HEK293 (cell line): ENCODE data around the gene LRBA.

Source experiments
- CTCF ChIA-PET: fragments of 350-600 bp; formaldehyde crosslinking; extraction: SDS; loops from one replicate; lab custom pipeline; 2021; ENCODE audit warnings: antibody characterized with exemption; lab: Yijun Ruan, JAX
- POLR2A ChIA-PET: fragments of 300-600 bp; formaldehyde crosslinking; extraction: SDS; loops from one replicate; lab custom pipeline; 2020; ENCODE audit warnings: antibody characterized with exemption, inconsistent platforms; lab: Yijun Ruan, JAX
- H3K27ac ChIP-seq: fragments of 200-500 bp; sonication (Bioruptor generic); 2 replicates; pipeline ENCODE4 v1.5.1; 2014; ENCODE audit warnings: low read depth, low read length, control low read depth, inconsistent platforms; ENCODE audit errors: extremely low read depth
- H3K36me3 ChIP-seq, 2 experiments: fragments of 200-500 bp in 1 of 2; sonication (Bioruptor generic) in 1 of 2; 1 replicate in 1 of 2; 2 replicates in 1 of 2; pipeline ENCODE4 v1.5.1; 2014 to 2017; ENCODE audit warnings: inconsistent platforms in 2 of 2, low read length in 2 of 2; ENCODE audit not compliant: control insufficient read depth in 2 of 2, insufficient read depth in 1 of 2
- H3K4me1 ChIP-seq: fragments of 200-500 bp; sonication (Bioruptor generic); 2 replicates; pipeline ENCODE4 v1.5.1; 2014; ENCODE audit warnings: mild to moderate bottlenecking, low read length, inconsistent platforms; ENCODE audit not compliant: control insufficient read depth, insufficient read depth
- H3K4me3 ChIP-seq: 2 replicates; pipeline ENCODE4 v1.5.1; 2011; ENCODE audit warnings: low read depth, mild to moderate bottlenecking, control low read depth, low read length, moderate library complexity
- H3K9me3 ChIP-seq: fragments of 200-500 bp; sonication (Bioruptor generic); 2 replicates; pipeline ENCODE4 v1.5.1; 2014; ENCODE audit warnings: low read depth, low read length, inconsistent platforms; ENCODE audit not compliant: control insufficient read depth, insufficient read depth
- BCL11A ChIP-seq: fragments of 450-650 bp; formaldehyde crosslinking; IDR thresholded peaks from 2 replicates; pipeline ENCODE4 v1.5.1; 2016; ENCODE audit warnings: low read depth, missing biosample characterization, missing genetic modification characterization
- FEZF1 ChIP-seq: fragments of 450-650 bp; formaldehyde crosslinking; IDR thresholded peaks from 2 replicates; pipeline ENCODE4 v1.5.1; 2016; ENCODE audit warnings: missing biosample characterization, missing genetic modification characterization
- HOXA7 ChIP-seq: sonication (generic); formaldehyde crosslinking; IDR thresholded peaks from 2 replicates; pipeline ENCODE4 v1.8.1; 2022; ENCODE audit warnings: missing genetic modification reagents, borderline replicate concordance
- KLF9 ChIP-seq: fragments of 450-650 bp; formaldehyde crosslinking; IDR thresholded peaks from 2 replicates; pipeline ENCODE4 v1.5.1; 2016; ENCODE audit warnings: missing biosample characterization, missing genetic modification characterization, low read depth
- SALL2 ChIP-seq: fragments of 450-650 bp; formaldehyde crosslinking; IDR thresholded peaks from 2 replicates; pipeline ENCODE4 v1.5.0; 2017; ENCODE audit warnings: missing biosample characterization, mild to moderate bottlenecking, missing genetic modification characterization, borderline replicate concordance
- SCRT1 ChIP-seq: fragments of 450-650 bp; formaldehyde crosslinking; IDR thresholded peaks from 2 replicates; pipeline ENCODE4 v1.5.1; 2016; ENCODE audit warnings: missing biosample characterization, missing genetic modification characterization, borderline replicate concordance
- SP3 ChIP-seq: fragments of 450-650 bp; formaldehyde crosslinking; IDR thresholded peaks from 2 replicates; pipeline ENCODE4 v1.5.1; 2016; ENCODE audit warnings: missing biosample characterization, missing genetic modification characterization
- YY1 ChIP-seq: fragments of 450-650 bp; formaldehyde crosslinking; IDR thresholded peaks from 2 replicates; pipeline ENCODE4 v1.5.1; 2018; ENCODE audit warnings: missing biosample characterization, missing genetic modification characterization
- ZBTB21 ChIP-seq: fragments of 450-650 bp; formaldehyde crosslinking; IDR thresholded peaks from 2 replicates; pipeline ENCODE4 v1.5.1; 2017; ENCODE audit warnings: missing biosample characterization, missing genetic modification characterization
- ZNF114 ChIP-seq: fragments of 450-650 bp; formaldehyde crosslinking; IDR thresholded peaks from 2 replicates; pipeline ENCODE4 v1.5.0; 2017; ENCODE audit warnings: missing biosample characterization, missing genetic modification characterization
- ZNF157 ChIP-seq: fragments of 450-650 bp; formaldehyde crosslinking; IDR thresholded peaks from 2 replicates; pipeline ENCODE4 v1.5.1; 2016; ENCODE audit warnings: missing biosample characterization, missing genetic modification characterization
- ZNF211 ChIP-seq: fragments of 450-650 bp; formaldehyde crosslinking; IDR thresholded peaks from 2 replicates; pipeline ENCODE4 v1.5.1; 2016; ENCODE audit warnings: low read depth, missing biosample characterization, missing genetic modification characterization
- ZNF214 ChIP-seq: fragments of 450-650 bp; formaldehyde crosslinking; IDR thresholded peaks from 2 replicates; pipeline ENCODE4 v1.5.1; 2017; ENCODE audit warnings: missing biosample characterization, mild to moderate bottlenecking, missing genetic modification characterization, borderline replicate concordance
- ZNF223 ChIP-seq: fragments of 450-650 bp; formaldehyde crosslinking; IDR thresholded peaks from 2 replicates; pipeline ENCODE4 v1.5.1; 2016; ENCODE audit warnings: missing biosample characterization, missing genetic modification characterization
- ZNF354C ChIP-seq: fragments of 450-650 bp; formaldehyde crosslinking; IDR thresholded peaks from 2 replicates; pipeline ENCODE4 v1.5.1; 2016; ENCODE audit warnings: missing biosample characterization, missing genetic modification characterization, low read depth, borderline replicate concordance
- ZNF48 ChIP-seq: fragments of 450-650 bp; formaldehyde crosslinking; IDR thresholded peaks from 2 replicates; pipeline ENCODE4 v1.5.1; 2016; ENCODE audit warnings: missing biosample characterization, missing genetic modification characterization
- ZNF514 ChIP-seq: fragments of 450-650 bp; formaldehyde crosslinking; IDR thresholded peaks from 2 replicates; pipeline ENCODE4 v1.5.1; 2016; ENCODE audit warnings: missing biosample characterization, missing genetic modification characterization
- ZNF596 ChIP-seq: fragments of 450-650 bp; IDR thresholded peaks from 2 replicates; pipeline ENCODE4 v1.5.0; 2018; ENCODE audit warnings: missing biosample characterization, mild to moderate bottlenecking, missing genetic modification characterization, moderate library complexity
- ZNF610 ChIP-seq: fragments of 450-650 bp; formaldehyde crosslinking; IDR thresholded peaks from 2 replicates; pipeline ENCODE4 v1.5.1; 2016; ENCODE audit warnings: missing biosample characterization, missing genetic modification characterization, borderline replicate concordance
- ZNF621 ChIP-seq: fragments of 450-650 bp; formaldehyde crosslinking; IDR thresholded peaks from 2 replicates; pipeline ENCODE4 v1.5.1; 2017; ENCODE audit warnings: missing biosample characterization, missing genetic modification characterization
- ZNF654 ChIP-seq: fragments of 450-650 bp; formaldehyde crosslinking; IDR thresholded peaks from 2 replicates; pipeline ENCODE4 v1.5.1; 2016; ENCODE audit warnings: low read depth, missing biosample characterization, missing genetic modification characterization
- ZNF660 ChIP-seq: fragments of 450-650 bp; IDR thresholded peaks from 2 replicates; pipeline ENCODE4 v1.5.1; 2018; ENCODE audit warnings: missing biosample characterization, mild to moderate bottlenecking, missing genetic modification characterization
- ZNF670 ChIP-seq: fragments of 450-650 bp; formaldehyde crosslinking; IDR thresholded peaks from 2 replicates; pipeline ENCODE4 v1.5.1; 2016; ENCODE audit warnings: missing biosample characterization, missing genetic modification characterization, low read depth
- ZNF677 ChIP-seq: fragments of 450-650 bp; IDR thresholded peaks from 2 replicates; pipeline ENCODE4 v1.5.0; 2018; ENCODE audit warnings: missing biosample characterization, mild to moderate bottlenecking, missing genetic modification characterization, moderate library complexity
- TF ChIP-seq, protein P1 (sequence below): fragments of 450-650 bp; formaldehyde crosslinking; IDR thresholded peaks from 2 replicates; pipeline ENCODE4 v1.5.0; 2017; ENCODE audit warnings: missing biosample characterization, missing genetic modification characterization, borderline replicate concordance
- TF ChIP-seq, protein P2 (sequence below): fragments of 450-650 bp; formaldehyde crosslinking; conservative IDR thresholded peaks from 2 replicates; pipeline ENCODE4 v1.5.1; 2016; ENCODE audit warnings: low read depth, missing biosample characterization, missing genetic modification characterization
- TF ChIP-seq, protein P3 (sequence below): fragments of 450-650 bp; formaldehyde crosslinking; IDR thresholded peaks from 2 replicates; pipeline ENCODE4 v1.5.1; 2016; ENCODE audit warnings: missing biosample characterization, missing genetic modification characterization

The LRBA gene

DNA sequence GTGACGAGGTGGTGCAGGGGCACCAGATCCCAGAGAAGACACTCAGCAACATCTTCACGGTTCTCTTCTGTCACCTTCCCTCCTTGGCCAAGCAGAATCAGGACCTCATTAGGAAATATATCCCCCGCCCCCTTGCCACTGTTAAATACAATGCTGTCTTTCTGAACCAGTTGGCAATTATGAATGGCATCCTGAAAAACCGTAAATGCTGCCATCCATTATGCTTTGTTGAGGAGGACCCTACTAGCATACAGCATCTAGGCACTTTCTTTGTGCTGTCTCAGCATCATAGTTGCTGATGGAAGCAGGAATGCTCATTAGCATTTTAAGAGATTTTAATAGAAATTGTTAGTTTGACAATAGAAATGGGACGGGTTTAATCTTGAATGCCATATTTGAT is 798.4 kb downstream of the LRBA start:
- Histone ChIP-seq H3K36me3 (no peaks in the 10 kb centered on the region), H3K4me3 (no peak overlapping the region), H3K9me3 (no peaks in the 10 kb centered on the region), H3K4me1 (0 out of 2 replicates have a peak, but pooled peaks cover 5% of the 10 kb centered on the region), H3K27ac (no peak overlapping the region)
- no peak for TF ChIP-seq ZNF223 (tag by site-specific recombination)
- TF ChIP-seq ZNF157: no peak
- no peak for TF ChIP-seq YY1
- TF ChIP-seq, protein P1, sequence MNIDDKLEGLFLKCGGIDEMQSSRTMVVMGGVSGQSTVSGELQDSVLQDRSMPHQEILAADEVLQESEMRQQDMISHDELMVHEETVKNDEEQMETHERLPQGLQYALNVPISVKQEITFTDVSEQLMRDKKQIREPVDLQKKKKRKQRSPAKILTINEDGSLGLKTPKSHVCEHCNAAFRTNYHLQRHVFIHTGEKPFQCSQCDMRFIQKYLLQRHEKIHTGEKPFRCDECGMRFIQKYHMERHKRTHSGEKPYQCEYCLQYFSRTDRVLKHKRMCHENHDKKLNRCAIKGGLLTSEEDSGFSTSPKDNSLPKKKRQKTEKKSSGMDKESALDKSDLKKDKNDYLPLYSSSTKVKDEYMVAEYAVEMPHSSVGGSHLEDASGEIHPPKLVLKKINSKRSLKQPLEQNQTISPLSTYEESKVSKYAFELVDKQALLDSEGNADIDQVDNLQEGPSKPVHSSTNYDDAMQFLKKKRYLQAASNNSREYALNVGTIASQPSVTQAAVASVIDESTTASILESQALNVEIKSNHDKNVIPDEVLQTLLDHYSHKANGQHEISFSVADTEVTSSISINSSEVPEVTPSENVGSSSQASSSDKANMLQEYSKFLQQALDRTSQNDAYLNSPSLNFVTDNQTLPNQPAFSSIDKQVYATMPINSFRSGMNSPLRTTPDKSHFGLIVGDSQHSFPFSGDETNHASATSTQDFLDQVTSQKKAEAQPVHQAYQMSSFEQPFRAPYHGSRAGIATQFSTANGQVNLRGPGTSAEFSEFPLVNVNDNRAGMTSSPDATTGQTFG (tag by site-specific recombination): no peak
- TF ChIP-seq, protein P2, sequence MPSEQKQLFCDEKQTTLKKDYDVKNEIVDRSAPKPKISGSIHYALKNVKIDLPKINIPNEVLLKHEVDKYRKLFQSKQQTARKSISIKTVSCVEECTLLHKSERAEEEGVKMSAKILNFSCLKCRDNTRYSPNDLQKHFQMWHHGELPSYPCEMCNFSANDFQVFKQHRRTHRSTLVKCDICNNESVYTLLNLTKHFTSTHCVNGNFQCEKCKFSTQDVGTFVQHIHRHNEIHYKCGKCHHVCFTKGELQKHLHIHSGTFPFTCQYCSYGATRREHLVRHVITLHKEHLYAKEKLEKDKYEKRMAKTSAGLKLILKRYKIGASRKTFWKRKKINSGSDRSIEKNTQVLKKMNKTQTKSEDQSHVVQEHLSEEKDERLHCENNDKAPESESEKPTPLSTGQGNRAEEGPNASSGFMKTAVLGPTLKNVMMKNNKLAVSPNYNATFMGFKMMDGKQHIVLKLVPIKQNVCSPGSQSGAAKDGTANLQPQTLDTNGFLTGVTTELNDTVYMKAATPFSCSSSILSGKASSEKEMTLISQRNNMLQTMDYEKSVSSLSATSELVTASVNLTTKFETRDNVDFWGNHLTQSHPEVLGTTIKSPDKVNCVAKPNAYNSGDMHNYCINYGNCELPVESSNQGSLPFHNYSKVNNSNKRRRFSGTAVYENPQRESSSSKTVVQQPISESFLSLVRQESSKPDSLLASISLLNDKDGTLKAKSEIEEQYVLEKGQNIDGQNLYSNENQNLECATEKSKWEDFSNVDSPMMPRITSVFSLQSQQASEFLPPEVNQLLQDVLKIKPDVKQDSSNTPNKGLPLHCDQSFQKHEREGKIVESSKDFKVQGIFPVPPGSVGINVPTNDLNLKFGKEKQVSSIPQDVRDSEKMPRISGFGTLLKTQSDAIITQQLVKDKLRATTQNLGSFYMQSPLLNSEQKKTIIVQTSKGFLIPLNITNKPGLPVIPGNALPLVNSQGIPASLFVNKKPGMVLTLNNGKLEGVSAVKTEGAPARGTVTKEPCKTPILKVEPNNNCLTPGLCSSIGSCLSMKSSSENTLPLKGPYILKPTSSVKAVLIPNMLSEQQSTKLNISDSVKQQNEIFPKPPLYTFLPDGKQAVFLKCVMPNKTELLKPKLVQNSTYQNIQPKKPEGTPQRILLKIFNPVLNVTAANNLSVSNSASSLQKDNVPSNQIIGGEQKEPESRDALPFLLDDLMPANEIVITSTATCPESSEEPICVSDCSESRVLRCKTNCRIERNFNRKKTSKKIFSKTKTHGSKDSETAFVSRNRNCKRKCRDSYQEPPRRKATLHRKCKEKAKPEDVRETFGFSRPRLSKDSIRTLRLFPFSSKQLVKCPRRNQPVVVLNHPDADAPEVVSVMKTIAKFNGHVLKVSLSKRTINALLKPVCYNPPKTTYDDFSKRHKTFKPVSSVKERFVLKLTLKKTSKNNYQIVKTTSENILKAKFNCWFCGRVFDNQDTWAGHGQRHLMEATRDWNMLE (tag by site-specific recombination): no peak
- no peak for TF ChIP-seq ZNF114 (tag by site-specific recombination)
- no peak for TF ChIP-seq ZNF211 (tag by site-specific recombination)
- TF ChIP-seq ZNF214: no peak
- no peak for TF ChIP-seq ZNF354C (tag by site-specific recombination)
- TF ChIP-seq ZNF654 (tag by site-specific recombination): no peak
- no peak for TF ChIP-seq ZNF610 (tag by site-specific recombination)
- TF ChIP-seq ZNF677 (tag by site-specific recombination): no peak
- TF ChIP-seq KLF9 (tag by site-specific recombination): no peak
- no peak for TF ChIP-seq ZNF660 (tag by site-specific recombination)
- no peak for TF ChIP-seq ZBTB21
- no peak for TF ChIP-seq ZNF514
- no peak for TF ChIP-seq BCL11A (tag by site-specific recombination)
- CTCF ChIA-PET: no interaction called here
- POLR2A ChIA-PET: no interaction called here

DNA sequence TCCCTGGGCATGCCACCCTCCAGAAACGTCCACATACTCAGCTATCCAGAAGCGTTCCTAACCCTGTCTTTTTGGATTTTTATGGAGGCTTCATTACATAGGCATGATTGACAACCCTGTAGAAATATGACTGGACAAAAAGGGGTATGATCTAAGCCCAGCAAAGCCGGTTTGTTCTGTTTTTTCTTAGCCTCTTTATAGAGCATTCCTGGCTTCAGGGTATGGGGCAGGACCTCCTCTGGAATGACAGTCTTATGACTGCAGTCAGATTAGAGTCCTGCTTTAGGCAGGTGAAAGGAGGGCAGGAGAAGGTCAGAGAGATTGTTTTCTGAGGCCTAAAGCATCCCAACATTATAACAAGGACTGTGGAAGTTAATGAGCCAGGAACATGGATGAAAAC is 799.5 kb downstream of the LRBA start:
- no peaks in the 10 kb centered on the region for H3K9me3 ChIP-seq
- CTCF ChIA-PET: interaction anchor here (0.9 kb wide), 1 partner anchor 10 kb away, joined by 3 read pairs; no protein-coding TSS in a partner anchor
- 0 out of 2 replicates have a peak, but pooled peaks cover 5% of the 10 kb centered on the region for H3K4me1 ChIP-seq
- POLR2A ChIA-PET: no interaction called here
- H3K4me3 ChIP-seq: no peak overlapping the region
- H3K27ac ChIP-seq: no peak overlapping the region
- no peaks in the 10 kb centered on the region for H3K36me3 ChIP-seq
- no peak for TF ChIP-seq ZNF596 (tag by site-specific recombination)
- no peak for TF ChIP-seq ZNF654 (tag by site-specific recombination)
- TF ChIP-seq HOXA7 (CRISPR knock-in tag): no peak
- no peak for TF ChIP-seq ZNF670 (tag by site-specific recombination)
- no peak for TF ChIP-seq FEZF1 (tag by site-specific recombination)
- TF ChIP-seq SP3 (tag by site-specific recombination): no peak
- no peak for TF ChIP-seq SALL2 (tag by site-specific recombination)
- TF ChIP-seq SCRT1 (tag by site-specific recombination): no peak
- TF ChIP-seq ZNF621 (tag by site-specific recombination): no peak
- TF ChIP-seq, protein P3, sequence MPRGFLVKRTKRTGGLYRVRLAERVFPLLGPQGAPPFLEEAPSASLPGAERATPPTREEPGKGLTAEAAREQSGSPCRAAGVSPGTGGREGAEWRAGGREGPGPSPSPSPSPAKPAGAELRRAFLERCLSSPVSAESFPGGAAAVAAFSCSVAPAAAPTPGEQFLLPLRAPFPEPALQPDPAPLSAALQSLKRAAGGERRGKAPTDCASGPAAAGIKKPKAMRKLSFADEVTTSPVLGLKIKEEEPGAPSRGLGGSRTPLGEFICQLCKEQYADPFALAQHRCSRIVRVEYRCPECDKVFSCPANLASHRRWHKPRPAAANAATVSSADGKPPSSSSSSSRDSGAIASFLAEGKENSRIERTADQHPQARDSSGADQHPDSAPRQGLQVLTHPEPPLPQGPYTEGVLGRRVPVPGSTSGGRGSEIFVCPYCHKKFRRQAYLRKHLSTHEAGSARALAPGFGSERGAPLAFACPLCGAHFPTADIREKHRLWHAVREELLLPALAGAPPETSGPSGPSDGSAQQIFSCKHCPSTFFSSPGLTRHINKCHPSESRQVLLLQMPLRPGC: no peak
- TF ChIP-seq ZNF48 (tag by site-specific recombination): no peak
